ENCODE results near the gene GEN1.

GEN1 gene

GRCh38 chr2:17753803-17754663 lies at the start of gene GEN1, which contains the start of gene SMC6:
Gene GEN1, plus strand, starts transcription at chr2:17754138. Its CDS starts 5,806 bp downstream, at chr2:17759944.
Gene SMC6, minus strand, starts transcription at chr2:17753810. Its CDS starts 7,864 bp downstream, at chr2:17745946.
- peak; percentile 86 for DNase-seq

- no peak for DNase-seq
Measured at GRCh38 chr2:17706845-17707244, 47.1 kb upstream of the GEN1 start.

- no peak for DNase-seq
Measured at GRCh38 chr2:17708501-17708900, 45.4 kb upstream of the GEN1 start.

- DNase-seq = no peak
Measured at GRCh38 chr2:17709897-17710296, 44.0 kb upstream of the GEN1 start.

- no peak for DNase-seq
Measured at GRCh38 chr2:17710547-17711248, 43.2 kb upstream of the GEN1 start.

GRCh38 chr2:17713291-17713690 lies 40.6 kb upstream of the GEN1 start:
- no peak for DNase-seq

- DNase-seq = no peak
Measured at GRCh38 chr2:17717666-17718065, 36.3 kb upstream of the GEN1 start.

GRCh38 chr2:17718689-17719088 lies 35.2 kb upstream of the GEN1 start:
- DNase-seq = no peak

GRCh38 chr2:17719562-17720371 lies 34.2 kb upstream of the GEN1 start:
- DNase-seq = no peak

- DNase-seq = no peak
Measured at GRCh38 chr2:17728210-17728609, 25.7 kb upstream of the GEN1 start.

- no peak for DNase-seq
Measured at GRCh38 chr2:17729880-17730279, 24.1 kb upstream of the GEN1 start.

- DNase-seq = no peak
Measured at GRCh38 chr2:17733599-17733998, 20.3 kb upstream of the GEN1 start.

- DNase-seq = no peak
Measured at GRCh38 chr2:17735864-17736263, 18.1 kb upstream of the GEN1 start.

GRCh38 chr2:17736989-17737388 lies 16.9 kb upstream of the GEN1 start:
- no peak for DNase-seq

GRCh38 chr2:17740203-17740602 lies 13.7 kb upstream of the GEN1 start:
- DNase-seq = no peak

GRCh38 chr2:17747684-17748452 lies 6.1 kb upstream of the GEN1 start:
- DNase-seq = no peak

GRCh38 chr2:17748745-17749144 lies 5.2 kb upstream of the GEN1 start:
- no peak for DNase-seq

- DNase-seq = no peak
Measured at GRCh38 chr2:17749753-17750438, 4.0 kb upstream of the GEN1 start.

- DNase-seq = no peak
Measured at GRCh38 chr2:17752246-17752645, 1.7 kb upstream of the GEN1 start.

GRCh38 chr2:17752892-17753802 lies 791 bp upstream of the GEN1 start:
- no peak for DNase-seq

All from NCI-H446 treated with DMSO at 0.1 percent for 48 hours (cell line).